NCI-H345 (cell line): ENCODE measurements around the gene ZNF844.
"Not testable (repeated sequence)": the region's sequence is repeated elsewhere in the genome, so short reads cannot be mapped to it uniquely, and the experiment has no call there.

Experiments used
- DNase-seq: peaks from one replicate; lab custom pipeline; 2025; lab: John Stamatoyannopoulos, UW

The ZNF844 gene

DNA sequence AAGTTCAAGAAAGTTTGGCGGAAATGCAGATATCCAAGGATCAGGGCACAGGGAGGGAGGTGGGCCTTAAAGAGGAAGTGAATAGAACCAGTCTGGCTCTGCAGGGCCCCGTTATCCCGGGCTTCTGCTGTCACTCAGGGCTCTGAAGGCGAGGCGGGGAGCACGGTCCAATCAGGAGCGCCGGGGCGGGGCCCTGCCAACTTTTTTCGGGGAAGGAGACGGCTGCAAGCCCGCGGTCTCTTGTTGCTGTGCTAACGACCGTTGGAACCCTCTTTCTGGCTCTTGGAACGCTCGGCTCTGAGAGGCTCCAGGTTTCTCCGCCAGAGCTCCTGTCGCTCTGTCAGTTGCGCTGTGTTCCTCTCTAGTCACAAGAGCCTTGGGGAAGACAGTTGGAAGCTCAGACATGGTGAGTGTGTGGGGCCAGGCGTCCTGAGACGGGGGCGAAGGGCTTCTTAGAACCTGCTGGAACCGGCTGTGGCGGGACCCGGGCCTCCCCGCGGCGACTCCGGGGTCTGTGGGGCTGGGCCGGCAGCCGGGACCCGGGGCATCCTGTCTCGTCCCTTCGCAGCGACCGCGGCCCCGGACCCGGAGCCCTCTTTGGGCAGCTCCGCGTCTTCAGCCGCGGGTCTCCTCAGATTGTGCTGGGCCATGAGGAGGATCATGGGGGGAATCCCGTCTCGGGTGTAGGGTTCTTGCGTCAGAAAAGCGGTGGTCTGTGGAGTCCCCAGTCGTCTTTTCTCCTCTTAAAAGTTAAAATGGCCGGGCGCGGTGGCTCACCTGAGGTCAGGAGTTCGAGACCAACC lies 27.7 kb downstream of the ZNF844 start:
- DNase-seq, result no peak

DNA sequence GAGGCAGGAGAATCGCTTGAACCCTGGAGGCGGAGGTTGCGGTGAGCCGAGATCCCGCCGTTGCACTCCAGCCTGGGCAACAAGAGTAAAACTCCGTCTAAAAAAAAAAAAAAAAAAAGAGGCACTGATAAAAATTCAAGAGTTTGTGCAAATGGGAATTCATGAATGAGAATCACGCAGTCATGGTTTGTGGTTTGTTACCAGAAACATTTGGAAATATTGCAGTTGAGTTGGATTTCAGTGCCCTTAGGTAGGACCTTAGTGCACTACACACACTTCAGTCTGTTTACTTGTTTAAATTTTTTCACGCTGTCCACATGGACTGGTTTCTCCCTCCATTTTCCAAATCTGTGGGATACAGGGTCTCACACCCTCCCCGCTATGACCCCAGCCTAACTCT lies 28.4 kb downstream of the ZNF844 start:
- no peak for DNase-seq

DNA sequence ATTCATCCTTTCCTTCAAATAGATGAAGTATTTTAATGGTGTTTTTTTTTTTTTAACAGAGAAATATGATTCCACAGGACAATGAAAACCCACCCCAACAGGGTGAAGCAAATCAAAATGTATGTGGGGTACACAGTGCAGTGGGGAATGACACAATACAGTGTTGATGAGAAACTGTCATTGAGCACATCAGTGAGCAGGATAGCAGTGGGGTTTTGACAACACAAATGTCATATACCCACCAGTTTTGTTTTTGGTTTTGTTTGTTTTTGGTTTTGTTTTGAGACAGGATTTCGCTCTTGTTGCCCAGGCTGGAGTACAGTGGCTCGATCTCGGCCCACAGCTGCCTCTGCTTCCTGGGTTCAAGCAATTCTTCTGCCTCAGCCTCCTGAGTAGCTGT lies 29.2 kb downstream of the ZNF844 start:
- no peak for DNase-seq

DNA sequence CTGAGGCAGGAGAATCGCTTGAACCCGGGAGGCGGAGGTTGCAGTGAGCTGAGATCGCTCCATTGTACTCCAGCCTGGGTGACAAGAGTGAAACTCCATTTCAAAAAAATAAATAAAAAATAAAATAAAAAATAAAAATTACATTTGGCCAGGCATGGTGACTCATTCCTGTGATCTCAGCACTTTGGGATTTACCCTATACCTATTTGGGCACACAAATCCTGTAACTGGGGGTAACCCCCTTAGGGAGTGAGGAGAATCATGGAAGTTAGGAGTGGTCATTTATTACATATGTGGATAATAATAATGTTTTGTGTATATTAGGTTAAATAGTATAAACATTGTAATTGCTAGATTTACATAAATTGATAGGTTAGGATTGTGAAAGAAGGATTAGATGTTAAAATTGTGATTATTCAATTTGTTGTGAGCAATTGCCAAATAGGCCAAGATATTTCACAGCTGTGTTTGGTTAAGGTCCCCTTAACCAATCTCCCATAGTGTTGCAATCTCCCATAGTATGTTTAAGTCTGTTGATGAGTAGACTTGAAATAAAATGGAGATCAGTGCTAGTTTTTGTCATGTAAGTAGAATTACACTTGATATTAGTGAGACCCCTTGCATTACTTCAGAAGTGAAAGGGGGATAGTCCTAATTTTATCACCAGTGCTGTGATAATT lies 30.7 kb downstream of the ZNF844 start:
- DNase-seq, result no peak

DNA sequence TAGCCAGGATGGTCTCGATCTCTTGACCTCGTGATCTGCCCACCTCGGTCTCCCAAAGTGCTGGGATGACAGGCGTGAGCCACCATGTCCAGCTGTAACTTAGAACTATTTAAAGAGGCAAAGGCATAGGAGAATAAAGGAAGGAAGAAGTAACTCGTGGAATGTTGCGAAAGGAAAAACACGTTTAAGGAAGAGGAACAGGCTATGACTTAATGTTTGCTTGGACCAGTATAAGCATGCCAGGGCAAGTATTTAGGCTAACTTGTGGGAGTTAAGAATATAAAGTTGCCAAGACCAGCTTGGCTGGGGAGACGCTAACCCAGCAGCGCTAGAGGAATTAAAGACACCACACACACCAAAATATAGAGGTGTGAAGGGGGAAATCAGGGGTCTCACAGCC lies 33.5 kb downstream of the ZNF844 start:
- no peak for DNase-seq

DNA sequence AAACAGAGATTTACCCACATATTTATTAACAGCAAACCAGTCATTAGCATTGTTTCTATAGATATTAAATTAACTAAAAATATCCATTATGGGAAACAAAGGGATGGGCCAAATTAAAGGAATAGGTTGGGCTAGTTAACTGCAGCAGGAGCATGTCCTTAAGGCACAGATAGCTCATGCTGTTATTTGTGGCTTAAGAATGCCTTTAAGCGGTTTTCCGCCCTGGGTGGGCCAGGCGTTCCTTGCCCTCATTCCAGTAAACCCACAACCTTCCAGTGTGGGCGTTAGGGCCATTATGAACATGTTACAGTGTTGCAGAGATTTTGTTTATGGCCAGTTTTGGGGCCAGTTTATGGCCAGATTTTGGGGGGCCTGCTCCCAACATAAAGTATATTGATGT lies 39.4 kb downstream of the ZNF844 start:
- not testable (repeated sequence) for DNase-seq

DNA sequence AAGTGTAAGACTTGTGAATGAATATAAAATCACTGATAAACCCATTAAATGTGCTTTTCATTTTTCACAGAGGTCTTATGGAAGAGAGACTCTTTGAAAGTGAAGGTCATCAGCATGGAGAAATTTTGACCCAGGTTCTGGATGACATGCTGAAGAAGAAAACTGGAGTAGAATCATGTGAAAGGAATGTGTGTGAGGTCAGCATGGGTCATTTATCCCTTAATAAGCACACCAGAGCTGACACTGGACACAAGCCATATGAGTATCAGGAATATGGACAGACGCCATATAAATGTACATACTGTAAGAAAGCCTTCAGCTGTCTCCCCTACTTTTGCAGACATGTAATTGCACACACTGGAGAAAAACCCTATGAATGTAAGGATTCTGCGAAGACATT lies 46.6 kb downstream of the ZNF844 start:
- no peak for DNase-seq

DNA sequence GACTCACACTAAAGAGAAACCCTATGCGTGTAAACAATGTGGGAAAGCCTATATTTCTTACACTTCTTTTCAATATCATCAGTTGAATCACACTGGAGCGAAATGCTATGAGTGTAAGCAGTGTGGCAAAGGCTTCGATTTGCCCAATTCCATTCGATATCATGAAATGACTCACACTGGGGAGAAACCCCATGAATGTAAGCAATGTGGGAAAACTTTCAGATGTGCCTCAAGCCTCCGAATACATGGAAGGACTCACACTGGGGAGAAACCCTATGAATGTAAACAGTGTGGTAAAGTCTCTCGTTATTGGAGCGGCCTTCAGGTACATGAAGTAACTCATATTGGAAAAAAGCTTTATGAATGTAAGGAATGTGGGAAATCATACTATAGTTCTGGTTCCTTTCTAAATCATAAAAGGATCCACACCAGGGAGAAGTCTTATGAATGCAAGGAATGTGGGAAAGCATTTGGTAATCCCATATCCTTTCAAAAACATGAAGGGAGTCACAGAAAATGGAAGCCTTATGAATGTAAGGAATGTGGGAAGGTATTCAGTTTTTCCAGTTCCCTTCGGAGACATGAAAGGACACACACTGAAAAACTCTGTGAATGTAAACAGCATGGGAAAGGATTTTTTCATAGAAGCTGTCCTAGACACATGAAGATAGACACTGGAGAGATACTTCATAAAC lies 47.6 kb downstream of the ZNF844 start:
- DNase-seq, result no peak

DNA sequence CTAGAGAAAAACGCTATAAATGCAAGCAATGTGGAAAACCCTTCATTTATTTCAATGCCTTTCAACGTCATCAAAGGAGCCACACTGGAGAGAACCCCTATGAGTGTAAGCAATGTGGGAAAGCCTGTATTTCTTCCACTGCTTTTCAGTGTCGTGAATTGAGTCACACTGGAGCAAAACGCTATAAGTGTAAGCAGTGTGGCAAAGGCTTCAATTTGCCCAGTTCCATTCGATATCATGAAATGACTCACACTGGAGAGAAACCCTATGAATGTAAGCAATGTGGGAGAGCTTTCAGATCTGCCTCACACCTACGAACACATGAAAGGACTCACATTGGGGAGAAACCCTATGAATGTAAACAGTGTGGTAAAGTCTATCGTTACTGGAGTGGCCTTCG lies 48.2 kb downstream of the ZNF844 start:
- no peak for DNase-seq

DNA sequence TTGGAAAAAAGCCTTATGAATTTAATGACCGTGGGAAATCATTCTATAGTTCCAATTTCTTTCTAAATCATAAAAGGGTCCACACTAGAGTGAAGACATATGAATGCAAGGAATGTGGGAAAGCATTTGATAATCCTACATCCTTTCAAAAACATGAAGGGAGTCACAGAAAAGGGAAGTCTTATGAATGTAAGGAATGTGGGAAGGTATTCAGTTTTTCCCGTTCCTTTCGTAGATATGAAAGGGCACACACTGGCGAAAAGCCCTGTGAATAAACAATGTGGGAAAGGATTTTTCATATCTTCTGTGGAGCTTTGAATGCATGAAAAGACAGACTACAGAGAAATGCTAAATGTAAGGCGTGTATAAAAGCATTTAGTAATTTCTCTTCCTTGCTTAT lies 48.6 kb downstream of the ZNF844 start:
- DNase-seq, result no peak

DNA sequence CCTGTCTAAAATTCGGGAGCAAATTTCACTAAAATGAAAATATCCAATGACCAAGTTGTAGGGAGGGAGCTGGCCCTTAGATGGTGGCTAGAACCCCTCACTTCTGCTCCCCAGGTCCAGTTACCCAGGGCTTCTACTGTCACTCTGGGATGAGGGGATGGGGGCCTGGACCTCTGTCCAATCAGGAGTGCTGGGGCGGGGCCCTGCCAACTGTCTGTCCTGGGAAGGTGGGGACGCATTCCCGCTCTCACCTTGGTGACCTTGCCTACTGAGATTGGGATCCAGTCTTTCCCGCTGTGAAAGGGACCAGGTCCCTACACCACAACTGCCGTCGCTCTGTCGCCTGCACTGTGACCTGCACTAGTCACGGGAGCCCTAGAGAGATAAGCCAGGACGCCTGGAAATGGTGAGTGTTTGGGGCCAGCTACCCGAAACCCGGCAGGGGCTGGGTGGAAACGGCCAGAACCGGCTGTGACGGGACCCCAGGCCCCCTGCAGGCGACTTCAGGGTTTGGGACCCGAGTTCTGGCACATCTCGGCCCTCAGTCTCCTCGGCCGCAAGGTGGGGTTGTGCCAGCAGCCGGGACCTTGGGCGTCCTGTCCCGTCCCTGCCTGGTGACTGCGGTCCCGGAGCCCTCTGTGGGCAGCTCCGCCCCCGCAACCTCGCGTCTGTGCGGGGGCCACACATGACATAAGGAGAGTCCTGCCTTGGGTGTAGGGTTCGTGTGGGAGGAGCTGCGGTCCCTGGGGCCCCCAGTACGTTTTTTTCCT lies 52.9 kb downstream of the ZNF844 start:
- no peak for DNase-seq

DNA sequence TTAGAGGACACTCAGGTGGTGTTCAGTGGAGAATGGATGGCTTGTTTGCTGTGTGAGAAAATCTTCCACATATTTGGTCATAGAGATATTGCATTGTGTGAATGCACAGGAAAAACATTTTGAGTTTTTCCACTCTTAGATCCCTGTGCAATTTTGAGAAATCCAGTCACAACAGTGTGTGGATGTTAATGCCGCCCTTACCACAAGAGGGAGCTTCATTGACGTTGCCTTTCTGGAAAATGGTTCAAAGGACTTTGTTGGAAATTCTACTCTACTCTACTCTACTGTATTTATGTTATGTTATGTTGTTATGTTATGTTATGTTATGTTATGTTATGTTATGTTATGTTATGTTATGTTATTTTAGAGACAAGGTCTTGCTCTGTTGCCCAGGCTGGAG lies 62.2 kb downstream of the ZNF844 start:
- DNase-seq, result no peak
